HG03378 (cell line): ENCODE data around the gene MYLK4.
"Not testable (repeated sequence)": the region's sequence is repeated elsewhere in the genome, so short reads cannot be mapped to it uniquely, and the experiment has no call there.

Experiments used
- ATAC-seq: cut with Tn5 transposase; IDR thresholded peaks from one replicate; pipeline ENCODE4 v1.9.1; 2021; ENCODE audit warnings: mild to moderate bottlenecking, moderate library complexity; ENCODE audit not compliant: unreplicated experiment

MYLK4 gene

DNA sequence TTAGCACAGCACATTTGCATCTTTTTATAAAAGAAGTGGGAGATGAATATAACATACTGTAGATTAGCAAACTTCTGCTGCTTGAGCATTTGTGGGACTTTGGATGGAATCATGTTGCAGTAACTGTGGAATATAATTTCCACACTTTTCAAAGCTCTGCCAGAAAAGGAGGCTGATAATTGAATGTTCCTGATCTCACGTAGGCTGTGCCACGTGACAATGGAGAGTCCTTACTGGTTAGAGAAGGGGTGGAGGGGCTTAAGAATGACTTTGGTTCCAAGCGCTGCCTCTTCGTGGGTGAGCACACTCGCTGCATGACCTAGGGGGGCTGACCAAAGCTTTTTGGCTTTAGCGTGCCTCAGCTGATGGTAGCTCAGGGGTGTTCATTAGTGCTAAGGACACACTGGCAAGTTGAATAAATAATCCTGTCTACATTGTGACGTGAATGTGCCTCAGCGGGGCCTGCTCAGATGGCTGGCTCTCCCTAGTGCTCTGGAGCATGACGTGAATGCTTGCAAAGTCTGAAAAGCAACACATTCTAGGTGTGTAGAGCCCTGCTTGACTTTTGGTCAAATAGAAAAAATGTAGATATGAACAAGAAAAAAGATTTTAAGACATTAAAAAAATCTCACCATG, 29.5 kb upstream of the MYLK4 start:
- ATAC-seq: no peak

DNA sequence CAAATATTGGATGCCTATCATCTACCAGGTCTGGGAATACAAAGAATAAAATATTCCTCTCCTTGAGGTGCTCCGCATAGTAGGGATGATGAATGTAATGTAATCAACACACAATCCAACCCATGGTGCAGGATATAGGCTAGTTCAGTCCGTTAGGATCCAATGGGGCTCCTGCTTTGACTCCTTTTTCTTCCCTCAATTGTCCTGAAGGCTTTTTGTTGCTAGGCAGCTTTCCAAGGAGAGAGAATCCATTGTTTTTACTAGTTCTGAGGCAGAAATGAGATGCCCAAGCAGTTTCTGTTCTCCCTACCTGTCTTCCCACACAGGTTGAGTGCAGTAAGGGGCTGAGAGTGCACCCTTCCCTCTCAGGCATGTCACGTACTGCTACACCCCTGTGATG, 26.5 kb upstream of the MYLK4 start:
- no peak for ATAC-seq

DNA sequence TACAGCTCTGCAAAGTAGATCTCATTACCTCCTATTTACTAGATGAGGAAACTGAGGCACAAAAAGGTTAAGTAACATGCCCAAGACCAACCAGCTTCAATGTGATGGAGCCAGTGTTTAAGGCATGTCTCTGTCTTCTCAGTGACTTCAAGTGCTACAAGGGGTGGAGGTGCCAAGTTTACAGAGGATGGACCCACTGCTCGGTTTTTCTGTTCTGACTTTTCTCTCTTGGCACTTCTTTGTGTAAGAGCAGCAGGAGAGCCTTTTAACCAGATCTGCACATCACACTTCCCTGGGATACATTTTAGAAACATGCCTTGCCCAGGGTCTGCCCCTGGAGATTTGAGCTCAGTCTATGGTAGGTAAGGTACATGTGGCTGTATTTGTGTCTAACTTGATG, 24.3 kb upstream of the MYLK4 start:
- ATAC-seq: no peak

DNA sequence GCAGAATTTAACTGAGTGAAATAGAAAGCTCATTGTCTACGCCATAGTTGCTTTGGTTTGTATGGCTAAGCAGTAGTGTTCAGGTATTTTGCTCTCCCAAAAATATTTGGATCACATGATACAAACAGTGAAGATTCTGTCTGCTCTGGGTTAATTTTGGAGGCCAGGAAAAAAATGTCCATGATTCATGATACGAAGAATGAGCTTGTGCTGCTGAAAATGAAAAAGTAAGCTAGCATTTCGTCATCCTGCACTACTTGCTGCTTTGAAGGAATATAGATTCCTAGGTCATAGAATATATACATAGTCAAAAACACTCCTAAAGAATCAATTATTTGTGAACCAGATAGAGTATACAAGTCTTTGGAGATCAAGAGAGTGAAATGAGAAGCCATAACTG, 22.7 kb upstream of the MYLK4 start:
- ATAC-seq: no peak

DNA sequence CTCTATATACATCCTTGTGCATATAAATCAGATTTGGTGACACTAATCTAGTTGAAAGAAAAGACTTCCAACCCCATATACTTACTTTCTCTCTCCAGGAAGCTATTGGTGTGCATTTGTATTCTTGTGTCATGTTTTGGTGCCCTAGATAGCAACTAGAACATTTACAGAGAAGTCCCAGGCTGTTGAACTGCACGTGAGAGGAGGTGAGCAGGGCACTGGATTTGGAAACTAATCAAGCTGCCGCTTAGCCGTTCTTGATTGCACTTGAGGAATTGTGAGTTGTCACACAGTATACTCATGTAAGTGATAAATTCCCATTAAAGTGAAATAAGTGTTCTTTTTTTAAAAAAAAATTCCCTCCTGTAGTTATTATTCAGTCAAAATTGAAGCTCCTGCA, 22.1 kb upstream of the MYLK4 start:
- no peak for ATAC-seq

DNA sequence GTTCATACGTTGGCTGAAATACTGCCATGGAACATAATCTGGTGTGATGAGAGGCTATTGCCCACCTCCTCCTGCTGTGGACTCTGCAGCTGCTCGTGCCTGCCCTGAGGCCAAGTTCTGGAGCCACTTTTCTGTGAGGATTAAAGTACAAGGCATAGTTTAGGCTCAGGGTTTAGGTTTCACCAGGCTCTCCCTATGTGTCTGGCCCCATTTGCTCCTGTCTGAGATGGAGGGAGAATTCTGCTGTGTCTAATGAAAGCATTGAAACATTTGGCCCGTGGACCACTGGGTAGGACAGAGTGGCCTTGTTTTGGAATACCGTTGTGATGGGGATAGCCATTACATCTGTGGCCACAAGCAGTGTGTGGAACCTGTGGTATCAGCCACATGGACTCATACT, 20.4 kb upstream of the MYLK4 start:
- ATAC-seq: no peak

DNA sequence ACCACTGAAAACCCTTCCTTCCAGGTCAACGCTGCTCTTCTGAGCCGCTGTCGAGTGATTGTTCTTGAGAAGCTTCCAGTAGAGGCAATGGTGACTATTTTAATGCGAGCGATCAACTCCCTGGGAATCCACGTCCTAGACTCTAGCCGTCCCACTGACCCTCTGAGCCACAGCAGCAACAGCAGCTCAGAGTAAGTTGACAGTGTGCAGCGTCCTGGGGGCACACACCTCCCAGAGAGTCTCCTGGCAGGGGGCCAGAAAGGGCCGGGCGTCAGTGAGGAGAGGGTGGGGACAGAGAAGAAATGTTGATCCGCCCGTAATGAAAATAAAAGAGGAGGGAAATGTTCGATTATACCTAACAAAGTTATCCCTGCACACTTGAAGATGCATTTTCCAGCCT, 19.4 kb upstream of the MYLK4 start:
- ATAC-seq: no peak

DNA sequence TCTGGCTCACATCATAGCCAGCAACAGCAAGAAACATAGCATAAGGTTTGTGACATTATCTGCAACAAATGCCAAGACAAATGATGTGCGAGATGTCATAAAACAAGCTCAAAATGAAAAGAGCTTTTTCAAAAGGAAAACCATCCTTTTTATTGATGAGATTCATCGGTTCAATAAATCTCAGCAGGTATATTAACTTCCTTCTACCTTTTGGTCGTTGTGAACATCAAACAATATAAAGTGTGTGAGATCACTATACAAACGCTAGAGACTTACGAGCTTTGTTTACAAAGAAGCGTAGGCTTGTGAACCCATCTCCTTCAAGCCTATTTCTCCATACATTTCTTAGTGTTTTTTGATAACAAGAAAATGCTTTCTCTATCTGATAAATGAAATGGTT, 18.0 kb upstream of the MYLK4 start:
- no peak for ATAC-seq

DNA sequence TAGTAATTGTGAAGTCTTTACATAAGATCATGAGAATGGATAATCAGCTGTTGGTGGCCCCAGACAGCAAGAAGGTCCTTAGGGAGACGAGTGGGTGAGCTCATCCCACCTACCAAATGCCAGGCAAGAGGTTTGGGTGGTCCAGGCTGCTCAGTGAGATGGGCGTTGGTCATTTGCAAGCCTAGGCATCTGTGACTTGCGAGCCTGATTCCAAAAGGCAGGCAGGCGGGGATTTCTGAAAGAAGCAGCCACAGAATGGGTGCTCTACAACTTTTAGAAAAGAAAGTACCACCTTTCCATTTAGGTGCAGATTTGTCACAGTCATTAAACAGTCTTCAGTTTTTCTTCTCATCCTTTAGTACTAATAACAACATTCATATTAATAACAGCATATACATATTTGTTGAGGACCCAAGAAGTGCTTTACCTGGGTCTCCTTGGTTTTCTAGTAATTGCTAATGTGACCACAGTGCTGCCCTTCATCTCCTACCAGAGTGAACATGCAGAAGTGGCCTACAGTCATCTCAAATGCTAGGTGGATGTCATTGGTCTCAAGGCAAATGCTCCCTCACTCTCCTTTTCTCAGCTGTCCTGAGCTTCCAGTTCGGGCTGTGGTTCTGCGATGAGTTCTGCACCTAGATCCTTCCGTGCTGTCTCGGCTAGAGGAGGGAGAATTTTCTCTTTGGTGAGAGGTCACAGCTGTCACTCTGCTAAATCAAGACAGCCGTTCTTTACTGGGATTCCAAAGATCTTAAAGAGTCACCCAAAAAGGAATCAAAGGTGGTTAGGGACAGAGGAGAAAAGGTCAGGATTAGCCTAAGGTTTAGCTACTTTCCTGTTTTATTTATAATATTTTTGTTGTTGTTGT, 17.2 kb upstream of the MYLK4 start:
- no peak for ATAC-seq

DNA sequence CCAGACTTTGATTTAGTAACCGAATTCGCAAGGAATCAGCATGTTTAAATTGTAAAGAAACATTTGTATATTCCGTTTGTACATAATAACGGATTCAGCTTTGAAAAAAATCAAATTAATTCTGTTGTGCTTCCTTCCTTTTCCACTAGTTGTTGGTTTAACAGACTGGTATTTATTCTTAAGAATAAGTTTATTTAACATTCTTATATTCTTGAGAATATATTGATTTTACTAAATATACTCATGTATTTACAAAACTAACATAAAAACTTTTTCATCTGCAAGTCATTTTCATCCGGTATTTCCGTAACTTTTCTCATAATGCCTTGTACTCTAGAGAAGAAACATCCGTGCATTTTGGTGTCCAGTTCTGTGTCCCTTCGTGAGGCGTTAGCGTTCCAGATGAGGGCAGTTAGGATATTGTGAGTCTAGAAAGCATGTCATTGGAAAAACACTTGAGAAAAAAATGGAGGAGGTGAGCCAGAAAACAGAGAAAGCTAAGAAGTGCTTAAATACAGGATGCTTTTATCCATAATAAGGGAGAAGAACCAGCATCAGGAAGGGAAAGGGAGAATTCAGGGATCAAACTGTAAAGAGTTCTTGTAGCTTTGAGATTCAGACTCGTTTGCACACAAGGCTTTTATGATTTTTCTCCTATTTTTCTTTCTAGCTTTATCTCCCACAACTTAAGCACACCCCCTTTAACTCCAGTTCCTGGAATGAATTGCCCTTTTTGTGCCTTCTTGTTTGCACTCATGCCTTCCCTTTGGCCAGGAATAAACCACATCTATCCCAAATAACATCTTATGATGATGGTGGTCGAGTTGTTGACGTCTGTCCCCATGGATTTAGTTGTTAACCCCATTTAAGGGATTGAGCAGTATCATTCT, 16.3 kb upstream of the MYLK4 start:
- ATAC-seq: no peak

DNA sequence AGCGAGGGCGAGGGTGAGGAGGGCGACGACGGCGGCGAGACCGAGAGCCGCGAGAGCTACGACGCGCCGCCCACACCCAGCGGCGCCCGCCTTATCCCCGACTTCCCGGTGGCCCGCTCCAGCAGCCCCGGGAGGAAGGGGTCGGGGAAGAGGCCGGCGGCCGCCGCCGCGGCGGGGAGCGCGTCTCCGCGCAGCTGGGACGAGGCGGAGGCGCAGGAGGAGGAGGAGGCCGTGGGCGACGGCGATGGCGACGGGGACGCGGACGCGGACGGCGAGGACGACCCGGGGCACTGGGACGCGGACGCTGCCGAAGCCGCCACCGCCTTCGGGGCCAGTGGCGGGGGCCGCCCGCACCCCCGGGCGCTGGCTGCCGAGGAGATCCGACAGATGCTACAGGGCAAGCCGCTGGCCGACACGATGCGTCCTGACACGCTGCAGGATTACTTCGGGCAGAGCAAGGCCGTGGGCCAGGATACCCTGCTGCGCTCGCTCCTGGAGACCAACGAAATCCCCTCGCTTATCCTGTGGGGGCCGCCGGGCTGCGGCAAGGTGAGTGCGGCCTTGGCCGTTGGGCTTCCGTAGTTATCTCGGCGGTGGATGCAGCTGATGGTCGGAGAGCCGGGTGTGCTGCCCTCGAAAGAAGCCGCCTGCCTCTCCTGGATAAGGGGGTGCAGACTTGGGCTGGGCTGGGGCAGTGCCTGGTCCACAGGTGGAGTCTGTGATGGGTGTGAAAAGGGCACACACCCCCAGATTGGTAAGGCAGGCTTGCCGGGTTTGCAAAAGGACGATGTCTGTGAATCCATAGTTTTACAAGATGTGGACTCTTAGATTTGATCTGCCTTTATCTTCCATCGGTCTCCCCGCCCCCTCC, 15.4 kb upstream of the MYLK4 start:
- no peak for ATAC-seq

DNA sequence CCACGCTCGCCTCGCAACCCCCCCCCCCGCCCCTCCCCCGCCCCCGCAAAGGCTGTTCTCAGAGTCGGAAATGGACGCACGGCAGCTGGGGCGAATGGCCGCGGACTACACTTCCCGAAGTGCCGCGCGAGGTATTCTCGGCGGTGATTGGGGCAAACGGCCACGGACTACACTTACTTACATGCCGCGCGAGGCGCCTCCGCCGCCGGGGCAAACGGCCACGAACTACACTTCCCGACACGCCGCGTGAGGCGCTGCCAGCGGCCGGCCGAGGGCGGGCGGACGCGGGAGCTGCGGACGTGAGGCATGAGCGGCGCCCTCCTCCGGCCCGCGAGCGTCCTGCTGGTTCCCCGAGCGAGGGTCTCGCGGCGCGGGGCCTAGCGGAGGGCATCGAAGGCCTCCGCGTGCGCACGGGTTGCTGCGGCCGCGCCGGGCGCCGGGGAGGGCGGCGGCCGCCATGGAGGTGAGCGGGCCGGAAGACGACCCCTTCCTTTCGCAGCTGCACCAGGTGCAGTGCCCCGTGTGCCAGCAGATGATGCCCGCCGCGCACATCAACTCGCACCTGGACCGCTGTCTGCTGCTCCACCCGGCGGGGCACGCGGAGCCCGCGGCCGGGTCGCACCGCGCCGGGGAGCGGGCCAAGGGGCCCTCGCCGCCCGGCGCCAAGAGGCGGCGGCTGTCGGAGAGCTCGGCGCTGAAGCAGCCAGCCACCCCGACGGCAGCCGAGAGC, 14.6 kb upstream of the MYLK4 start, which contains the start of gene WRNIP1:
TSS of gene WRNIP1 (plus strand) at position 228 of the 730 bp plus-strand sequence. CDS start at position 458, 230 bp downstream.
- ATAC-seq: peak; percentile 90

DNA sequence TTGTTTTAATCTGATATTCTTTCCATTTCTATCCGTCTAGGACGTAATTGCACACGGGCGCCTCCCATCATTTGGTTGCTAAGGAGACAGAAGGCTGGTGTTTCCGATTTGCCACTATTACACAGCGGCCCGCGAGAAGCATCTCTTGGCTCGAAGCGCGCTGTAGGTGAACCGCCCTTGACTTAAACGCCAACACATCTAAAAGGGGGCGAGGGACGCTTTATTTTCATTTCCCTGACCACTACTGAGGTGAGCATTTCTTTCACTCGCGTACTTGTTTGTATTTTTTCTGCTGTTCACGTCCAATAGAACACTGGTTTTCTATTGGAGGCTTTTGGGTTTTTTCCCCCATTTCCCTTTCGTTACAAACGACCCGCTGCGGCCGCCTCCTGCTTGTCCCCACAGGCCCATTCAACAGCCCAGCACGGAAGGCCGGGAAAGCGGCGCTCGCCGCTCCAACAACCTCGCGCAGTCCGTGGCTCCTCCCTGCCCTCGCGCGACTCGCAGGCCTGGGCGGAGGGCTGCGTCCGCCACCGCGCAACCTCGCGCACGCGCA, 14.0 kb upstream of the MYLK4 start:
- ATAC-seq: peak; percentile 5

DNA sequence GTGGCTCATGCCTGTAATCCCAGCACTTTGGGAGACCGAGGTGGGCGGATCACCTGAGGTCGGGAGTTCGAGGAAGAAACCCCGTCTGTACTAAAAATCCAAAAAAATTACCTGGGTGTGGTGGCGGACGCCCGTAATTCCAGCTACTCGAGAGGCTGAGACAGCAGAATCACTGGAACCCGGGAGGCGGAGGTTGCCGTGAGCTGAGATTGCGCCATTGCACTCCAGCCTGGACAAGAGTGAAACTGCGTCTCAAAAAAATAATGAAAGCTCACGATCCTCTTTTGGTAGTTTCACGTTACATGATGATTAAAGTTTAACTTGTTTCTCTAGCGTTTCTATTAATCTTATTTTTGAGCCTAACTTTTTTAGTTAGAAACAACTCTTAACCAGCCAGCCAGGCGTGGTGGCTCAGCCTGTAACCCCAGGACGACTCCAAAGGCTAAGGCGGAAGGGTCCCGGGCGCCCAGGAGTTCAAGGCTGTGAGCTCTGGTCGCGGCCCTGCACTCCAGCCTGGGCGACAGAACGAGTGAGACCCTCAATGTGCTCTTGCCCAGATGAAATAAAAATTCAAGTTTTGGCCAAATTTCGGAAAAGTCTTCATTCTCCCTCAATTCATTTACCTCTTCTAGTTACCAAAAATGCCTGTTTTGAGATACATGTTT, 13.3 kb upstream of the MYLK4 start:
- ATAC-seq: no peak

DNA sequence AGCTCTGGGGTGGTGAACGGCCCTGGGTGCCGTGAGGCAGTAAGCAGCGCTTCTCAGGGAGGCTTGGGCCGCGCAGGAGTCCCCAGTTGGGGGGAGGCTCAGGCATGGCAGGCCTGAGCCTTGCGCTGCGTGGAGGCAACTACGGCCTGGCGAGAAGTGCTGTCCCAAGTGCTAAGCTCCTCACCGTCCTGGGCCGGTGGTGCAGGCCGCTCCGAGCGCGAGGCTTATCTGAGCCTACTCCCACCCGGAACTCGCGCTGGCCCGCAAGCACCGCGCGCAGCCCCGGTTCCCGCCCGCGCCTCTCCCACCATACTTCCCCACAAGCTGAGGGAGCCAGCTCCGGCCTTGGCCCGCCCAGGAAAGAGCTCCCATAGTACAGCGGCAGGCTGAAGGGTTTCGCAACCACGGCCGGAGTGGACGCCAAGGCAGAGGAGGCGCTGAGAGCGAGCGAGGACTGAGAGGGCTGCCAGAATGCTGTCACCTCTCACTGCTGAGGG, 12.7 kb upstream of the MYLK4 start:
- no peak for ATAC-seq

DNA sequence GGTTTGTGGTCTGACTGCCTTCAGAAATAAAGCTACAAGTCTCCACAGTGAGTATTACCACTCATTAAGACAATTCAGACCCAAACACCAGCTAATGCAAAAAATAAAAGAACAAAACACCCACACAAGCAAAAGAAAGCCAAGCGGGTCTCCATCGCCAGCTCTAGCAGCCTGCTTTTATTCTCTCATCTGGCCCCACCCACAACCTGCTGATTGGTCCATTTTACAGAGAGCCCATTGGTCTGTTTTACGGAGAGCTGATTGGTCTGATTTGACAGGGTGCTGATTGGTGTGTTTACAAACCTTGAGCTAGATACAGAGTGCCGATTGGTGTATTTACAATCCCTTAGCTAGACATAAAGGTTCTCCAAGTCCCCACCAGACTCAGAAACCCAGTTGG, 12.1 kb upstream of the MYLK4 start:
- ATAC-seq: not testable (repeated sequence)

DNA sequence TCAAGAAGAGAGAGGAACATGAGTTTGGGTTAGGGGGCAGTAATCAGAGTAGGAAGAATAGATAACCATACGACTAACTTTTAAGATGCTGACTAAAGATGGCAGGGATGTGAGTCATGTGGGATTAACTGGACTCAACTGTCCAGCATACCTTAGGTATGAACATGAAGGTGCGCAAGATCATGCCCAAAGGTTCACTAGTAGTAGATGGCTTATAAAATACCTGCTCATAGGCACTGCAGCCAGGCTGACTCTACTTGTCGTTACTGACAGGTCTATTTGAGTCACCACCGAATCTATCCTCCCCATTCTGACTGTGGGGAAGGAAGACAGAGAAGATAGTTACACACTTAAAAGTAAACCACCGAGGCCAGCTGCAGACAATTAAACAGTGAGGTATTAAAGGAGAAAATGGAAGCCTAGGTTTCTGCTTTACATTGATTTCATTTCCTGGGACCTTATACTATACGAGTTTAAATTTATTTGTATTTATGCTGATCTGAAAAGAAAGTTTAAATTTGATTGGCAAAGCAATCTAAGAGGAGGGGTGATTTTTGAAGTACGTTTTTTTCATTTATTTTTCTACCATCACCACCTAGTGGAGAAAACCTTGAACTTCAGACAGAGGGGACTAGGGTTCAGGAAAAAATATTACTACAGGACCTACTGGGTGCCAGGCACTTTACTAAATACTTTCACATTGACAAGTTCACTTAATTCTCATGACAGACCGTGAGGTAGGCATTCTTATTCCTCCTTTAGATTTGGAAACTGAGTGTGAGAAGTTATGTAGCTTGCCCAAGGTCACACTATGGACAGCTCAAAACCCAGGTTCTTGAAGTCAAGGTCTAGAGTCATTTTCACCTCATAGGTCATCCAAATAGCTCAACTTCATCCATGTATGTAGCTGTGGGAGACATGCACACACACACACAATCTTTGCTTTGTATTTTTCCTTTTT, 10.4 kb upstream of the MYLK4 start:
- ATAC-seq: no peak

DNA sequence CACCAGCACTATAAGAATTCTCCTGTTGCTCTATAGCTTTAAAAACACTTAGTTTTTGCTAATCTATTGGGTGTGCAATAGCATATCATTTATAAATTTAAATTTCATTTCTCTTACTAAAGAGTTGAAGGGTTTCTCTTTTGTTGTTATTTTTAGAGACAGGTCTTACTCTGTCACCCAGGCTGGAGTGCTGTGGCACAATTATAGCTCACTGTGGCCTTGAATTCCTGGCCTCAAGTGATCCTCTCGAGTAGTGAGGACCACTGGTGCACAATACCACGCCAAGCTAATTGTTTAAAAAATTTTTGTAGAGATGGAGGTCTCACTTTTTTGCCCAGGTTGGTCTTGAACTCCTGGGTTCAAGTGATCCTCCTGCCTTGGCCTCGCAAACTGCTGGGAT, 8.3 kb upstream of the MYLK4 start:
- no peak for ATAC-seq
